ENCODE results near the gene FKBP11.

Gene FKBP11

GRCh38 chr12:48925304-48926011 is at the start of gene FKBP11:
FKBP11 (minus strand) TSS chr12:48925492; CDS start chr12:48925428, 64 bp downstream.
- DNase-seq, result peak in 24 of 51 donors; percentile 4 to 38 (median 12)

- peak in 3 of 51 donors; percentile 6 to 36 (median 32) for DNase-seq
Measured at GRCh38 chr12:48973941-48974673, 48.8 kb upstream of the FKBP11 start.

GRCh38 chr12:48973531-48973930 is 48.2 kb upstream of the FKBP11 start:
- DNase-seq, result no peak

- DNase-seq, result no peak
Measured at GRCh38 chr12:48972952-48973483, 47.7 kb upstream of the FKBP11 start.

- no peak for DNase-seq
Measured at GRCh38 chr12:48972213-48972951, 47.1 kb upstream of the FKBP11 start.

- no peak for DNase-seq
Measured at GRCh38 chr12:48970702-48971334, 45.5 kb upstream of the FKBP11 start.

- peak in 1 of 51 donors; percentile 11 for DNase-seq
Measured at GRCh38 chr12:48969833-48970701, 44.8 kb upstream of the FKBP11 start.

GRCh38 chr12:48969160-48969771 is 44.0 kb upstream of the FKBP11 start:
- no peak for DNase-seq

- no peak for DNase-seq
Measured at GRCh38 chr12:48968467-48968866, 43.2 kb upstream of the FKBP11 start.

GRCh38 chr12:48967991-48968390 is 42.7 kb upstream of the FKBP11 start:
- DNase-seq, result no peak

- DNase-seq, result no peak
Measured at GRCh38 chr12:48966177-48966895, 41.0 kb upstream of the FKBP11 start.

GRCh38 chr12:48965298-48965838 is 40.1 kb upstream of the FKBP11 start:
- DNase-seq, result no peak

- DNase-seq, result no peak
Measured at GRCh38 chr12:48961801-48962200, 36.5 kb upstream of the FKBP11 start.

- no peak for DNase-seq
Measured at GRCh38 chr12:48961331-48961730, 36.0 kb upstream of the FKBP11 start.

GRCh38 chr12:48960834-48961233 is 35.5 kb upstream of the FKBP11 start:
- no peak for DNase-seq

GRCh38 chr12:48958049-48958388 is 32.7 kb upstream of the FKBP11 start:
- DNase-seq, result no peak

- DNase-seq, result peak in 50 of 51 donors; percentile 30 to 94 (median 83)
Measured at GRCh38 chr12:48957141-48958048, 32.1 kb upstream of the FKBP11 start, which contains the start of gene ARF3. ARF3 (minus strand) TSS chr12:48957487; CDS start chr12:48941095, 16,392 bp downstream.

Data from hypothalamus (tissue), 51 donors.